GM21360 (cell line): Measurements from ENCODE around the gene CSPG4.
"Not testable (repeated sequence)": the region's sequence is repeated elsewhere in the genome, so short reads cannot be mapped to it uniquely, and the experiment has no call there.

Experiments
- ATAC-seq: cut with Tn5 transposase; IDR thresholded peaks from one replicate; pipeline ENCODE4 v1.9.1; 2021; ENCODE audit warnings: mild to moderate bottlenecking, moderate library complexity; ENCODE audit not compliant: unreplicated experiment

CSPG4 gene

DNA sequence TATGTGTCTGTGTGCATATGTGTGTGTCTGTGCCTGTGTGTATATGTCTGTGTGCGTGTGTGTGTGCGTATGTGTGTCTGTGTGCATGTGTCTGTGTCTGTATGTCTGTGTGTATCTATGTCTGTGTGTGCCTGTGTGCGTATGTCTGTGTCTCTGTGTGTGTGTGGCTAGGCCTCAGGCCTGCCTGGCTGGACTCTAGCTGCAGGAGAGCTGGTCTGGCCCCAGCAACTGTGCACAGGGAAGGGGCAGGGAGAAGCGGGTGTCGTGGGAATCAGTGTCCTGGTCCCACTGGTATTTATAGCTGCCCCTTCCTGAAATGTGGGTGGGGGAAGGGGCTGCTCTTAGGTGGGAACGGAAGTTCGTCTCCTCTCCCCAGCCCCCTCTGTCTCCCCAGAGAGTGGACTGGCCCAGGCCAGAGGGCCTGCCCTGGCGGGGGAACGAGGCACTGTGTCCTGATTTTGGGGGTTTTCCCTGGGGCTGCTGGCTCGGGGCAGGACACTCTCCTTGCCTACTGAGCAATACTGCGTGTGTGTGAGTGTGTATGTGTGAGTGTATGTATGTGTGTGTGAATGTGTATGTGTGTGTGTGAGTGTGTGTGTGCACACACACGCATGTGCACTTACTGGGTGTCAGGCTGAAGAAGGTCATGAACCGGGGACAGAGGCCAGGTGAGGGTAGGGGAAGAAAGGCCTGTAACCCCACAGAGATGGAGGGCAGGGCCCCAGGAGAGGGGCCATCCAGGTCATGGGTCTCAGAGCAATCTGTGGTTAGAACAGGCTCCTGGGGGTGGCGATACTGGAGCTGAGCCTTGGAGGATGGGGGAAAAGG, 6.6 kb downstream of the CSPG4 start:
- no peak for ATAC-seq

GRCh38 chr15:75705375-75705774, 7.3 kb downstream of the CSPG4 start:
- not testable (repeated sequence) for ATAC-seq

- no peak for ATAC-seq
Observed at GRCh38 chr15:75704618-75705017, 8.0 kb downstream of the CSPG4 start.

DNA sequence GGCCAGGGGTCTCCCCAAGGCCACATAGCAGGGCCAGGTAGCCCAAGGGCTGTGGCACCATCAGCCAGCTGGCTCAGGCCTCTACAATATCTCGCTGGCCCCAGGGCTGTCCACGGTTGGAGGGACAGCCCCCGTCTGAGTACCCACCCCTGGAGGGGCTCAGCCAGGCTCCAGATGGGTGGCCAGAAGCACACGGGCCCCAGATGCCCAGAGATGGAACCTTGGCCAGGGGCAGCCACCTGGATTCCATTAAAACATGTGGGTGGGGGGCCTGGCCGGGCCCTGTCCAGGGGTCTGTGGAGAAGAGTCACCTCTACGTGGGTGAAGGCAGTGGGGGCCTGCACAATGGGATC, 8.4 kb downstream of the CSPG4 start:
- ATAC-seq = no peak

GRCh38 chr15:75703440-75704262, 9.0 kb downstream of the CSPG4 start:
- not testable (repeated sequence) for ATAC-seq

DNA sequence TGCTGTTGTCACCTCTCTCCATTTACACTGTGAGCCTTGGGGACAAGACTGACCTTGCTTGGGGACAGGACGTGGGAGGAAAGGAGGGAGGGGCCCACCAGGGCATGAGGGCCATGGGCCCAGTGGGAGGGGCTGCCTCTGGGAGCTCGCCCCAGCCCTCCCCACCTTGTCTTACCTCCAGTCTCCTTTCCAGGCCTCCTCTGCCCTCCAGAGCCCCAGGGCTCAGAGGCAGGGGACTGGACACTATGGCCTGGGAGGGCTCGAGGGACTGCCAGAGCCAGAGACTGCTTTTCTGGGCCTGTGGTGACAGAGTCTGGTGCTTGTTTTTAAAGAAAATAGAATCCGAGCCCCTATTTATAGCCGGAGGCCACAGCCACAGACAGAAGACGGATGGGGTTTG, 10.2 kb downstream of the CSPG4 start:
- no peak for ATAC-seq

DNA sequence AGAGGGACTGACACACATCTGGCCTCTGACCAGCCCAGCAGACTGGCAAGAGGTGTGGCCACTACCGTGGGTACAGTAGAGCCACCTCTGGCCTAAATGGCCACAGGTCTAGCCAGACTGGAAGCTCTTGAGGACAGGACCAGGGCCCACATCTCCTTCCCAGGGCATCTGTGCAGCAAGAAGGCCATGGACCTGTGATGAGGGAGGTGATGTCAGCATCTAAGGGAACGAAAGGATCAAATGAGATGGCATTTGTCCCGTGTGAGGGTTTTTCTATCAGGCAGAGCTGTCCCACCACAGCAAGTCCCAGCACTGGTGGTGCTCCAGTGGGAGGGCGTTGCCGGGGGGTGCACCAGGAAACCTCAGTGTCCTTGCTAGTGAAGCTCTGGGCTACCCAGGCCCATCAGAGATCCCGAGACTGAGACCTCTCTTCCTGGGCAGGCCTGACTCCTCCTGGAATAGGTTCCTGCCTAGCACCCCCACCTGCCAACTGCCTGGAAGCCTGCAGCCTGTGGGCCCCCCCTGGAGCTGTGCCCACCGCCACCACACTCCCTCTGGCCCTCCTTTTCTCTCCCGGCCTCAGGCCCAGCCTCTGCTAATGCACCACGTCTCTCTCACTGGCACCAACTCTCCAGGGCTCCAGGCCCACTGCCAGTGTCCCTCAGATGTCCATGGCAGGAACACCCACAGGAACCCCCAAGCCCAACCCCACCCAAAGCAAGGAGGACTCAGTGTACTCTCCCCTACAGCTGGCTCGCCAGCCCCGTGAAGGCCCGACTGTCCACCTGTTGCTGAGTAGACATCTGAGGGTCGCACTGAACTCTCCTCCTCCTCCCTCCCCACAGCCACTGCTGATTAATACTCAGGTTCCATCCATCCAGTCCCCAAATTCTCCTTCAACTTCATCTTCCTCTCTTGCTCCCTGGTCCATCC, 11.3 kb downstream of the CSPG4 start:
- not testable (repeated sequence) for ATAC-seq

- peak; percentile 42 for ATAC-seq
Observed at GRCh38 chr15:75699961-75700874, 12.4 kb downstream of the CSPG4 start.

- ATAC-seq = not testable (repeated sequence)
Observed at GRCh38 chr15:75699517-75699916, 13.1 kb downstream of the CSPG4 start.

DNA sequence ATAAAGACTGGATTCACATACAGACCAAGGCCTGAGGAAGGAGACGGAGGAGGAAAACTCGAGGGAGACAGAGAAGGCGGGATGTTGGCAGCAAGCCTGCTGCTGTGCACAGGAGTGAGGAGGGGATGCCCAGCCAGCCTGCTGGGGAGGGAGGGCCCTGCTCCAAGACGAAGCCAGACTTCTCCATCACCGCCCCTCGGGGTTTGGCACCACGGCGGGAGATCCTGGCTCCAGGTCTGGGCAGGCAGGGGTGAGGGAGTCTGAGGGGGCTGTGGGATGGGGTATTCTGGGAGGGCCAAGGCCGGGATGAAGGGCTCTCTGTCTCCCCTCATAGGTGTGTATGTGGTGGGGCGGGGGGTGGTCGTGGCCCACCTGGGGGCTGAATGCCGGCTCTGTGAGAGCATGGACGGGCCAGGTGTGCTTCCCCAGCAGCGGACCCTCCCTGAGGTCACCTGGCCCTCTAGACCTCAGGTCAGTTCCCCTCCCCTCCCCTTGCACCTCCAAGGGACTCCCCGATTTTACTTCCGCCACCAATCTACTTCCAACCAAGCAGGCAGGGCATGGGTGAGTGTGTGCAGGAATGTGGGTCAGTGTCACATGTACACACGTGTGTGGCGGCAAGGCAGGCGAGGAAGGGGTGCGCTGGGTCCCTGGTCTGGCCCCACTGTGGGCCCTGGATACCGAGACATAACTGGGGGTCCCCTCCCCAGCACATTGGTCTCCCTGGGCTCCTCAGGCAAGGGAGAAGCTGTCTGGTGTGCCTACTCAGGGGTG, 14.5 kb downstream of the CSPG4 start:
- ATAC-seq = not testable (repeated sequence)

DNA sequence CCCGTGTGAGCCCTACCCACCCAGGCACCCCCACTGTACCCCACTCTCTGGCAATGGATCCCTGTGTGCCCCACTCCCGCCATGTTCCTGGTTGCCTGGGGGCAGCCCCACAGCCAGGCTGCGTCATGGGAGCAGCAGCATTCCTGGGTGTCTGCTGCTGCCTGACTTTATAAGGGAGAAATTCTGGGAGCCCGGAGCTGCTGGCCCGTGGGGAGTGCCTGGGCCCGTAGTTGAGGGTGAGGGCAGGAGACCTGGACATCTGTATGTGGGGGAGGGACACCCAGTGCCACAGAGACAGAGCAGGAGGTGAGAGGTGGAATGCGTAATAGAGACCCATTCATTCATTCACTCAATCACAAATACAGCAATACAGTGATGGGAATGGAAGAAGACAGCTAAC, 15.1 kb downstream of the CSPG4 start:
- no peak for ATAC-seq

GRCh38 chr15:75696854-75697259, 15.8 kb downstream of the CSPG4 start:
- ATAC-seq = no peak

DNA sequence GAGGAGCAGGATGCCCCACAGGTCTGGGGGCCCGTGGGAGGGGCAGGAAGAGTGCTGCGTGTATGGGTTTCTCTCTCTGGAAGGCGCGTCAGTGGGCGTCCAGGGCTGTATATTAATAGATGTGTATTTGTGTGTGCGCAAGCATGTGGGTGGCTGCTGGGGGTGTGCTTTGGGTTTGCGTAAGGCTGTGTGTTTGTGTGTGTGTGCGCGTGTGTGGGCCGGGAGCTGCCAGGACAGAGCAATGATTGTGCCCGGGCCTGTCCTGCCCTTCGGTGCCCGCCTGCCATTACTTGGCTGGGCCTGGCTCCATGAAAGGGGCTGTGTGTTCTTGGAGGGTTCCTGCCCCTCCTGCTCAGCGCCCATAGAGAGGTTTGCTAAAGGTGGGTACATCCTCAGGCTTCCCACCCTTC, 16.3 kb downstream of the CSPG4 start:
- no peak for ATAC-seq

DNA sequence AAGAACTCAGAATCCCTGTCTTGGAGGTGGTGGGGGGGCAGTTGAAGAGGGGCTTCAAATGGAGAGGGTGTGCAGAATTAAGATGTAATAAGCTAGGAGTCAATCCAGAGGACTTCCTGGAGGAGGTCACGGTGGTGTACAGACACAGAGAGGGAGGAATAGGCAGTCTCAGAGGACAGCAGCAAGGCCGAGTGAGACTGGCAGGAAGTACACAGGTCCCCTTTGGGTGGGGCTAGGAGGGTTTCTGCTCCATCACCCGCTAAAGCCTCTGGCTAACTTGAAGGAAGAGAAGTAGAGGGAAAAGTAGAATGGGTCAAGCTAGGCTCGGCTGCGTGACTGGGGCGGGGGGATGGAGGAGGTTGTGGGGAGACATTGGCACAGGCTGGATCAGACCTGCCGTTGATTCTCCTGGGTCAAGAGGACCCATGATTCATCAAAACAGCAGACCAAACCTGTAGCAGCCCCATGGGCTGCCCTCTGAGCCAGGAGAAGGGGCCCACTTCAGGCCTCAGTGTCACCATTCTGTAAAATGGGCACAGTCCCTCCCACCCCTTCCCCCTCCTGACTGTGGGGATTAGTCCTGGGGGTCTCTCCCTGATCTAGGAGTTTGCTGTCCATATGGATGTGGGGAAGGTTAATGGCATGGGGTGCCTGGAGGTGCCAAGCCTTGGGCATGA, 16.9 kb downstream of the CSPG4 start:
- ATAC-seq = no peak

DNA sequence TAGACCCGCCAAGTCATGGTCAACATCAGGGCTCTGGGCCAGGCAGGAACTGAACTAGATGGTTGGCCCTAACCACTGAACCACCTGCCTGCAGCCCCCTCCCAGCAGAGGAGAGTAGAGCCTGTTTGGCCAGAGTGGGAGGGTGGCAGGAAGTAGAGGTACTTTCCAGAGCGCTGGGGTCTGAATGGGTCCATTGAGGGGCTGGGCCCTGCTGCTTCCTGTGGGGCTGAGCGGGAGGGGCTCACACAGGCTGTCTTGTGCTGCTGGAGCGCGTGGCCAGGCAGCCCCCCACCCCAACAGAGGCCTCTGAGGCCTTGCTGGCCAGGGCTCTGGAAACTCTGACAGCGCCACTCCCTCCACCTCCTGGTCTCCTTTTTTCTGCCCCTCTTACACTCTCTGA, 17.4 kb downstream of the CSPG4 start:
- ATAC-seq = no peak

DNA sequence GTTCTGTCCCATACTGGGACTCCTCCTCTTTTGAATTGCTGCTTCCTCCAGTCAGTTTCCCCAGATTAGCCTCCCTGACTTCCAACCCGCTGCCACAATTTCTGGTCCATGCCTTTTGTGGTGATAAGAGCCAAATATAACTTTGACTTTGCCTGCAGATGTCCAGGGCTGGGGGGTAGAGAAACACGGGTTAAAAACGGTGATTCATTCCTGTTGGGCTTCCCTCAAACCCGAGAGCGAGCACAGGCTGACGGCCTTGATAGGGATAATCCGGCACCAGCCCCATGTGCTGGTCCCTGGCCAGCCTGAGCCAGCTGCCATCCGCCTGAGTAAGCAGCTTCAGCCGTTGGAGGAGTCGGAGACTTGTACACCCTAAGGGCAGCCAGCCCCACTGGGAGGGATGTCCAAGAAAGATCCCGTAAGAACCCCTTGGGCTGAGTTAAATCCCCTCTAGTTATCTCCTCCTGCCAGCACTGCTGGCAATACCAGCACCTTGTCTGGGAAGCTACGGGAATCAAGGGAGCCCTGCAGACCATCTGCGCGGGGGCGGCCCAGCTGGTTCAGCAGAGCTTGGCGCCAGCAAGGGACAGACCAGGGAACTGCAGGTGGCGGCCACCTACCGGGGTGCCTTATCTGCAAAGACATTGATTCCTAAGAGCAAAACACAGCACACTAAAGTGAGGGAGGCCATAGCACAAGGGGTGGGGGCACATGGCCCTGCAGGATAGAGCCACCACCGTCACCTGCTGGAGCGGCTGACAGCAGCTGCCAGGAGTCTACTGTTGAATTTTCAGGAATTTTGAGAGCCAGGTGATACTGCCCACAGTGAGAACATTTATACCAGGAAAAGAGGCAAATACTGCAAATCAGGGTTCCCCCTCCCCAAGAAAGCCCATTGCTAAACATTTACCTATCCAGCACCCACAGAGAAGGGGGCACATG, 18.1 kb downstream of the CSPG4 start:
- no peak for ATAC-seq

DNA sequence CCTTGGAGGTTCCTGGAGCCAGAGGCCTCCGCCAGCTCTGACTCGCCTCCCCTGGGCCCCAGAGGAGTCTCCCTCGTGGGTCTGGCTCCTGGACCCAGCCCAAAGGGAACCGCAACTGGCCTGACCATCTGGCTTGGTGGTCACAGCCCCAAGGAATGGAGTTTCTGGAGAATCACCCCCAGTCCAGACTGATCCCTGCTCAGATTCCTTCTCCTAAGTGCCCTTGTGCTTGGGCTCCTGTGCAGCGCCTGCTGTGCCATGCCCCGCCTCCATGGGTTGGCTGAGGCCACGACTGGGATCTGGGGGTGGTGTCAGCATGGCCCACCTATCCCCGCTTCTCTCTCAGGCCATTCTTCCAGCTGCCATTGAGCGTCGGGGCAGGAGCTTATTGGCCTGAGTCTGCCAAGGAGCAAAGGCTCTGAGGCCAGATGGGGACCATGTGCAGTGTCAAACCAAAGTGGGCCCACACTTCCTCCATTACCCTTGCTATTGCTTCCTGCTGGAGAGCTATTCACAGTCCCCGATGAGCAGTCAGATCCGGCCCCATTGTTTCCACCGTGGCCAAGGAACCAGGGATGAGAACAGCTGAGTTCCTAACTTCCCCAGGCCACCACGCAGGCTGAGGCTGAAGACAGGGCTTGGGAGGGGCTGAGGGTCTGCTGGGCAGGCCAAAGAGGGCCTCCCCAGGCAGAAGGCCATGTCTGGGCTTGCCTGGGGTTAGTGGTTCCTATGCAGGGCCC, 19.0 kb downstream of the CSPG4 start:
- ATAC-seq = no peak
